K562 (cell line): ENCODE data around the gene CERS4. TPM values are rescaled to one million over a fixed set of nuclear protein-coding genes. Genes with fewer than 3 reads are reported as not detected.

ENCODE experiments used
- AFF4 ChIP-seq: sonication (generic); formaldehyde crosslinking; IDR thresholded peaks from 2 replicates; pipeline ENCODE4 v1.8.0; 2023; ENCODE audit warnings: mild to moderate bottlenecking, missing genetic modification reagents
- ARID3B ChIP-seq: fragments of 250-450 bp; sonication (Bioruptor Pico); IDR thresholded peaks from 2 replicates; pipeline ENCODE4 v1.4.0; 2020; ENCODE audit warnings: borderline replicate concordance
- MIER1 ChIP-seq: fragments of 450-650 bp; IDR thresholded peaks from 2 replicates; pipeline ENCODE4 v1.6.1; 2016; ENCODE audit warnings: antibody characterized with exemption, mild to moderate bottlenecking, low read depth
- SMC3 ChIP-seq: conservative IDR thresholded peaks from 2 replicates; pipeline ENCODE4 v1.6.1; 2011; ENCODE audit warnings: low read depth, low read length, improper control_type of control experiment; ENCODE audit not compliant: insufficient read depth
- ZBTB5 ChIP-seq: fragments of 450-650 bp; IDR thresholded peaks from 2 replicates; pipeline ENCODE4 v1.6.1; 2017; ENCODE audit warnings: antibody characterized with exemption
- ZKSCAN3 ChIP-seq: fragments of 250-450 bp; sonication (Bioruptor Pico); IDR thresholded peaks from 2 replicates; pipeline ENCODE4 v1.4.0; 2020
- ZNF318 ChIP-seq, 2 experiments: fragments of 450-650 bp; IDR thresholded peaks; 2 replicates each; pipeline ENCODE4 v1.6.1; 2016; ENCODE audit warnings: mild to moderate bottlenecking in 2 of 2, borderline replicate concordance in 1 of 2, low read depth in 1 of 2, moderate library complexity in 1 of 2
- ZNF75A ChIP-seq: fragments of 450-650 bp; formaldehyde crosslinking; IDR thresholded peaks from 2 replicates; pipeline ENCODE4 v1.4.0; 2020; ENCODE audit warnings: mild to moderate bottlenecking
- polyA plus RNA-seq, 8 experiments: library from polyadenylated mRNA; depleted of rRNA in 4 of 8; stranded (reverse) in 5 of 8; unstranded in 3 of 8; fragments of >200 nt; fragmentation: Nextera tagmentation in 2 of 8; fragmentation: Illumina TruSeq in 1 of 8; extraction: Ambion mirVana in 2 of 8; extraction: Trizol in 1 of 8; gene quantifications; 2 replicates each; pipeline versions ENCODE4 v1.2.1 to v1.2.3, GENCODE V29; 2011 to 2014; ENCODE audit warnings: inconsistent platforms in 1 of 8, missing spikeins in 1 of 8
- total RNA-seq, 7 experiments: library from RNA; depleted of rRNA in 6 of 7; stranded (reverse); fragments of >200 nt in 6 of 7; fragmentation: Illumina TruSeq in 2 of 7; extraction: Trizol in 2 of 7; gene quantifications; 2 replicates each; pipeline versions ENCODE4 v1.2.1 to v1.2.3, GENCODE V29; 2011 to 2021; ENCODE audit warnings: low replicate concordance in 1 of 7

CERS4 gene
- total and polyA plus RNA-seq, 9 of the 15 experiments (the other 6 are each of a cell fraction or from before 2014, with no cell fraction given): 0.14 to 4.4 (median 2.9) TPM; not detected in 1

- no peak for TF ChIP-seq ZNF318 (IDR thresholded peaks at IDR 0.05; ENCODE audit: borderline replicate concordance in 1 of 2, low read depth in 1 of 2)
- no peak for TF ChIP-seq MIER1
- no peak for TF ChIP-seq ZBTB5
- no peak for TF ChIP-seq SMC3
- TF ChIP-seq AFF4: no peak
- TF ChIP-seq ARID3B (CRISPR knock-in tag): no peak
- TF ChIP-seq ZNF75A (CRISPR knock-in tag): no peak
- TF ChIP-seq ZKSCAN3 (CRISPR knock-in tag): no peak
Measured at GRCh38 chr19:8307965-8308866, 99.0 kb downstream of the CERS4 start, which contains the start of gene CD320 (continued).
